CD1c-positive myeloid dendritic cell (primary cell): ENCODE measurements around the gene IFRD2.

Source experiments
- DNase-seq: peaks from one replicate; pipeline ENCODE4 v3.0.0-alpha.2; 2016; ENCODE audit errors: extremely low spot score

IFRD2 gene

DNA sequence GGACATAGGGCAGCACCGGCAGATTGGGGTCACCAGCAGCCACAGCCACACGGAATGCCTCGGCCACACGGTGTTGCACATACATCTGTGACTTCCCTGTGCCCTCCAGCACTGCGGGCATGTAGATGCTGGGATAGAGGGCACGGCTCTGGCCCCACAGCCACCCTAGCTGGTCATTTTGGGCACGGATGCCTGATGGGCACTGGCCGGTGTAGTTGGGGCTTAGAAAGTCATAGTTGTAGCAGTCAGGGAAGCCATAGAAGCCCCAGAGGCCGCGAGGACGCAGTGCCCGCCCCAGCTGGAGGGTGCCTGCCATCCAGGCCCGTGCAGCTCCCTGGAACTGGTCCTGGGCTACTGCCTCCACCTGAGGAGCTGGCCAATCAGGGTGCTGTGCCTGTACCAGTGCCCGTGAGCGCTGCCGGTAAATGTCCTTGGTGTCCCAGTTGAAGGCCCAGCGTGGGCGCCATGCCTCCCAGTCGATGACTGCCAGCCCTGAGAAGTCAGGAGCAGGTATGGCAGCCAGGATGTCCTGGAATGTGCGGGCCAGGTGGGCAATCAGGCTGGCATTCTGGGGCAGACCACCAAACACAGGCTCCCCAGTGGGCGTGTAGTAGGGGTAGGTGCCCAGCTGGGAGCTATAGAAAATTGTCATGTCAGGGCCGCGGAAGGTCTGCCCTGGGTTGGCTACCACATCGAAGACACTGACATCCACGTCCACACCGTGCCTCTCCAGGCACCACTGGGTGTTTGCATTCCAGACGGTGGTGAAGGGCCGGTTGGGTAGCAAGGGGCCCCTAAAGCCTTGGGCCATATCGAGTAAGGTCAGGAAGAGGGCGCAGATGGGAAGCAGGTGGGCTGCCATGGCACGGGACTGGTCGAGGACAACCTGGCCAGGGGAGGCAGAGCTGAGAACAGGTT, 10.1 kb upstream of the IFRD2 start:
- no peak for DNase-seq

DNA sequence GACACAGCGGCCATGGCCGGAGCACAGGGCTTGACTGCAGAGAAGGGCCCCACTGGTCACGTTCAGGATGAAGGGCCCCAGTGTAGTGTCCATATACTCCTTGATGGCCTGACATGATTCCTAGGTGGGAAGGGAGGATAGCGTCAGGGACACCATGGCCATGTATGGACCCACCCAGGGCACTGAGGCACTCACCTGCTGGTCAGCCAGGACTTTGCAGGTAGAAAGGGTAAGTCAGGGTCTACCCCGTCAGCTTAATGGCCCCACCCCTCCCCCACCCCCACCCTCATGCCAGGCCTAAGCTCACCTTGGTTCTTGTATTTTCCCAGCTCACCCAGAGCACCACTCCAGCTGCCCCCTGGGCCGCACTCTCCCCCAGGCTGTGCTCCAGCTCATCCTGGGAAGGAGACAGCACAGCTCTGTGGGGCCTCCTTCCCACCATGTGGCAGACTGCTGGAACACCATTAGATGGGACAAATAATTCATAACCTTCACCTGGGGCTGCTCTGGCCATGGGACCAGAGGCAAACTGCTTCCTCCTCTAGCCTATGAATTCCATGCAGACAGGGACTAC, 8.5 kb upstream of the IFRD2 start:
- DNase-seq: no peak

DNA sequence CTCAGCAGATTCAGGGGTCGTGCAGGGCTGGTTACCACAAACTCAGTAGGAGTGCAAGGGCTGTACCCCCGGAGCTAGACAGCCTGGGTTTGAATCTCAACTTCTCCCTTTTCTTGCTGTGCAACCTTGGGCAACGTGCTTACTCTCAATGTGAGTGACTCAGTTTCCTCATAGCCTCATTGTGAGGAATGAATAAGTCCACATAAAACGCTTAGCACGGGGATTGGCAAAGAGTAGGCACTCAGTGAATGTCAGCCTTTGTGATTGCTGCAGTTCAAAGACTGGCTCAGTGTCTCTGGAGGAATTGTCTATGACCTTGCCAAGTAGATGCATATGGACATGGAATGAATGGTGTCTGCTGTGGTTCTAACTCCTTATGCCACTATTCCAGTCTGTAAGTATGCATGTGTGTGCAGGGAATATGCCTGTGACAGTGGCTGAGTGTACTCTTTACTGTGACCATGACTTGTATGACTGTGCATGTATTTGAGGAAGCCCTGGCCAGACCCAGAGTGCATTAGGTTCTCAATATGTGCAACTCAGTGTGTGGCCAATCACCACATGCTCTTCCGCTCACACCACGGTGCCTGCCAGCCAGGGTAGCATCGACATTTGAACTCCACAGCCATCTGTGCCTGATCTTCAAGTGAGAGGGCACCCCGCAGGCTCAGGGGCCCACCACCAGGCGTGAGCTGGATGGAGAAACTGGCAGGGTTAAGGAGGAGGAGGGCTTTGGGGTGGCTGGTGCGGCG, 7.9 kb upstream of the IFRD2 start:
- DNase-seq: peak; percentile 89

- DNase-seq: no peak
These were observed 7.4 kb upstream of the IFRD2 start for GRCh38 chr3:50299638-50299928.

GRCh38 chr3:50298836-50299637, 6.8 kb upstream of the IFRD2 start, which contains the start of the genes HYAL3 and NAA80:
HYAL3 (minus strand) TSS chr3:50299405; CDS start chr3:50295602, 3,803 bp downstream.
NAA80 (minus strand) TSS chr3:50299405; CDS start chr3:50297463, 1,942 bp downstream.
- peak; percentile 99 for DNase-seq

DNA sequence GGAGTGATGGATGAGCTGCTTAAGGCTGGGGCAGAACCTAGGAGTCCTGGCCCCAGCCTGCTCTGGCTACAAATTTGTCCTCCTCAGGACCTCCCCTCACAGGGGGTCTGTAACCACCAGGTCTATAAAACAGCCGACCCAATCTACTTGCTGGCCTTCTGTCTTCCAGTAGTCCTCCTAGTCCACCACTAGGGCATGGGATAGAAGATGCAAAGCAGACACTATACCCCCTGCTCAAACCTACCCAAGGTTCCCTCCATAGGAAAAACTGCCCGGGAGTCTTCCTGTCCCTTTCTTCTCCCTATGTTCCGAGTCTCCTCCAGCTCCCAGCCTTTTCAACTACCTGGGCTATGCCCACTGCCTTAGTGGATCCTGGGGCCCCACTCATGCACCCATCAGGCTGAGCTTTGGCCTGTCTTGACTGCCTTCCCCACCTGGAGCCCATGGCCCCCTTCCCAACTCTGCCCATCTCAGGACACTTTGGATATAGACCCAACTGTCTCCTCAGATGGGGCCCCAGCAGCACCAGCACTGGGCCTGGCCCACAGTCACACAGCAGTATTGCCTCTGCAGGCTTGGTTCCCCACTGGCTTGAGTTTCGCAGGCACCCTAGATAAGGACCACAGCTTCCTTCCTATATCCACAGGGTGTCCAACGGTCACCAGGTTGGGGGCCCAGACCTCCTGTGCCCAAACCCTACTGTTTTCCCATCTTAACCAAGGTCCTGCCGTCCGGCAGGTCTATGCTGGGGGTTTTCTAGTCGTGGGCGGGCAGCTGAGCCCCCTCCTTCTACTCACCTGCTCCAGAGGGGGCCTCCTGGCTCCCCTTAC, 5.9 kb upstream of the IFRD2 start:
- DNase-seq: no peak

DNA sequence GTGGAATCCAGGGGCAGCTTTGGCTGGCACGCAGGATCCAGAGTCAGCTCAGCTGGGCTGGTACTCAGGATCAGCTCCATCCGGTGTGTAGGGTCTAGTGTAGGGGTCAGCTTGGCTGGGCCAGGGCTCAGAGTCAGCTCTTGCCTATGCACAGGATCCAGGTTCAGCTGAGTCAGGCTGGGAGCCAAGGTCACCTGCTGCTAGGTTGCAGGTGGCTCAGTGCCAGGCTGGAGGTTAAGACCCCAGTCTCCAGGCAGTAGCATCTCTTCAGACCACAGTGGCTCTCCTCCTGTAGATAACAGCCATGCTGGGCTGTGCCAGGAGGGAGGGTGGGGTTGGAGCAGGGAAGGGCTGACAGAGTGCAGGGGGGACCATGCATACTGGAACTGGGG, 5.2 kb upstream of the IFRD2 start:
- DNase-seq: no peak

- DNase-seq: no peak
These were observed 4.6 kb upstream of the IFRD2 start for GRCh38 chr3:50296721-50297383.

DNA sequence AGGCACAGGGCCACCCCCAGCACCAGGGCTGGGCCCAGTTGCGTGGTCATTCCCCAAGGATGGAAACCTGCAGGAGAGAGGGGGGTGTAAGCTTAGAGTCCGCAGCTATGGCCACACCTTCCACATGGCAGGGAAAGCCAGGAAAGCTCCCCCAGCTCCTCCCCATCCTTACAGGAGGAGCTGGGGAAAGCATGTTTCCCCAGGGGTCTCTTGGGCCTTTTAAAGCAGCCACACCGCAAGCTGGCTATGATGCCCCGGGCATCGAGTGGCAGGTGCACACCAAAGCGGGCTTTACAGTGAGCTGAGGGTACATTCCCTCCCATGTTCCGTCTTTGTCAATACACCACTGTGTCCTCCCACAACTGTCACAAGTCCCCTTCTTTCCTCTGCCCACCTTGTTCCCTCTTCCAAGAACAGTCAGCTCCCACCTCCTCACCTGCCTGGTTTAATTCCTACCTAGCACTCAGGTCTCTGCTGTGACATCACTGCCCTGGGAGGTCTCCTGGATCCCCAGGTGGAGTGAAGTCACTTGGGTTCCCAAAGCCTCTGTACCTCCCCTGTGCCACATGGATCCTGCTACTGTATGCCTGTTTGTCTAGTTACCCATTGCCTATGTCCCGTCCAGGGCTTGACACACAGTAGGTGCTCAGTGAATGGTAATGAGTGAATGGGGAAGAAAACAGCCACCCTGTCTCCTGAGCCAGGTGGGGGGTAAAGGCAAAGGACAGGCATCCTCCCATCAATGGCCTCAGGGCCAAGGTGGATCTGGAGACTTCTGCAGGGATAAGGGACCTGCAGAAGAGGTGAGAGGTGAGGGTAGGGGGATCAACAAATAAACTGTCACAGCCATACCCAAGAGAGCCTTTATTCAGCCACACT, 3.6 kb upstream of the IFRD2 start:
- DNase-seq: no peak

DNA sequence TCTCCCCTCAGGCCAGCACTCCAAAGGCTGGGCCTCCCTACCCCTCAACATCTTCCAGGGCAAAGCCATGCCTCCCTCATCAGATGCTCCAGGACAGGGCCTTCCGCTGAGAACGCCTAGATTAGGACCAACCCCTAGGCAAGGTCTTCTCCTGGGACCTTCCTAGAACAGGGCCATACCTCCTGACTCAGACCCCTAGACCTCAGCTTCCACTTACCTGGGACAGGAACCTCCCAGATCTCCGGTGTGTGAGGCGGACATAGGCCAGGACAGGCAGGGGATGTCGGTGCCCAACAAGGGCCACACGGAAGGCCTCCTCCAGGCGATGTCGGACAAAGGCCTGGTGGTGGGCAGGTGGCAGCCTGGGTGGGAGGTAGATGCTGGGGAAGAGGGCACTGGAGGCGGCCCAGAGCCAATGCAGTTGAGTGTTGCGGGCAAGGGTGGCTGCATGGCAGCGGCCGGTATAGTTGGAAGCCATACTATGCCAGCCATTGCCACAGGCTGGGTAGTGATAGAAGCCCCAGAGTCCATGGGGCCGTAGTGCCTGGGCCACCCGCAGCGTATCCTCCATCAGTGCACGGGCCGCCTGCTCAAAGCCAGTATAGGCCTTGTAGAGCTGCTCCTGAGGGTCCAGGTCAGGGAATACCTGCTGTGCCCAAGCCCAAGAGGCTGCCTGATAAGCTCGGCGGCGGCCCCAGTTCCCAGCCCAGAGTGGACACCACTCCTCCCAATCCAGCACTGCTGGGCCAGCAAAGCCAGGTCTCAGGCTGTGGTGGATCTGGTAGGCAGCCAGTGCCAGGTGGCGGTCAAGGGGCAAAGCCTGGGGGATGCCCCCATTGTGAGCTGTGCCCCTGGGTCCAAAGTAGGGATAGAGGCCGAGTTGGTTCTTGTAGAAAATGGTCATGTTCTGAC, 2.5 kb upstream of the IFRD2 start:
- DNase-seq: no peak

- DNase-seq: no peak
These were observed 1.9 kb upstream of the IFRD2 start for GRCh38 chr3:50294089-50294488.

DNA sequence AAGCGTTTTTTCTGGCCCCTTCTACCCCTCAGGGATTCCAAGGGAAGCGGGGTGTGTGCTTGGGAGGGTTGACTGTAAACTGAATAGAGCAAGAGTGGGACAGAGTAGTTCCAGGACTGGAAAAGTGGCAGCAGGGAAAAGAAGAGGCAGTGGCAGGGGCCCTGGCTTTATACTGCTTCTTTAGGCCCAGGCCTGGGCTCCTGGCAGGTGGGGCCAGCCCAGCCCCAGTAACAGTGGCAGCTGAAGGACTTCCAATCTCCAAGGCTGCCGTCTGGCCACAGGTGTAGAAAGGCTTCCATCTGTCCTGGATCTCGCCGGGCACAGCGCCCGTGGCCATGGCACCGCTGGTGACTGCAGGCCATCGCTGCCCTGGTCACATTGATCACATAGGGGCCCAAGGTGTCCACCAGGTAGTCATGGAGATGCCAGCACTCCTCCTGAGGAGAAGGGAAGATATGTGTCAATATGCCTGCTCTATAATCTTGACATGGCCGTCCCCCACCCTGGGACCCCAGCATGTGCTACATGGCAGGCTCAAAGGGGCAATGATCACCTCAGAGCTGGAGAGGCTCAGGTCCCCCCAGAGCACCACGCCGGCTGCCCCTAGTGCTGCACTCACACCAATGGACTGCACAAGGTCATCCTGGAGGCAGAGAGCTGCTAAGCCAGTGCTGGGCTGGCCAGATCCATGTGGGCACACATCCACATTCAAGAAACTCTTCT, 1.0 kb upstream of the IFRD2 start:
- no peak for DNase-seq

GRCh38 chr3:50290161-50290641, 2.0 kb downstream of the IFRD2 start:
- no peak for DNase-seq

DNA sequence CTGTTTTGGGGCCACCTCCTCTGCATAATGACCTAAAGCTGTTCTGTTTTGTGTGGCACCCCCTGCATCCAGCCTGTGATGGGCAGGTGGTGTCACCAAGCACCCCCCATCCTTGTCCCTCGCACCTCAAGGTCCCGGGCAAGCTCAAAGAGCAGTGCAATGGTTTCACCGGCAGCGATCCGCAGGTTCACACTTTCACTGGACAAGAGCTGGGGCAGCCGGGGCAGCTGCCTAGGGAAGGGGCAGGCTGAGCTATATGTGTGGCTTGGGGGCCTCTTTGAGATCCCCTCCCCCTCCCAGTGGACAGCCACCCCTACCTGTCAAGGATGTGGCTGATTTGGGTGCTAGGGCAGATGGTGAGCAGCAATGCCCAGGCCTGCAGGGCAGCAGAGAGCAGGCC, 3.1 kb downstream of the IFRD2 start:
- DNase-seq: no peak

- no peak for DNase-seq
These were observed 3.7 kb downstream of the IFRD2 start for GRCh38 chr3:50288387-50289007.

- no peak for DNase-seq
These were observed 5.0 kb downstream of the IFRD2 start for GRCh38 chr3:50287262-50287661.
